ENCODE data around the gene TRPM6.
A peak's percentile ranks its signal among the peaks of the same experiment; 100 is the strongest.

The TRPM6 gene

GRCh38 chr9:74760031-74760700 lies 127.6 kb downstream of the TRPM6 start:
- no peak for TF ChIP-seq CTCF (IDR thresholded peaks at IDR 0.05; ENCODE audit: low read depth, low read length)
- no peak overlapping the region for H3K4me3 ChIP-seq (ENCODE audit: low read depth, low read length)

- TF ChIP-seq CTCF (IDR thresholded peaks at IDR 0.05; ENCODE audit: low read depth, low read length): no peak
- H3K4me3 ChIP-seq (ENCODE audit: low read depth, low read length): no peak overlapping the region
Measured at GRCh38 chr9:74755999-74756398, 131.7 kb downstream of the TRPM6 start.

- no peak for TF ChIP-seq CTCF (IDR thresholded peaks at IDR 0.05; ENCODE audit: low read depth, low read length)
- no peak overlapping the region for H3K4me3 ChIP-seq (ENCODE audit: low read depth, low read length)
Measured at GRCh38 chr9:74755355-74755754, 132.4 kb downstream of the TRPM6 start.

- no peak for TF ChIP-seq CTCF (IDR thresholded peaks at IDR 0.05; ENCODE audit: low read depth, low read length)
- no peak overlapping the region for H3K4me3 ChIP-seq (ENCODE audit: low read depth, low read length)
Measured at GRCh38 chr9:74753650-74754049, 134.1 kb downstream of the TRPM6 start.

- H3K4me3 ChIP-seq (ENCODE audit: low read depth, low read length): no peak overlapping the region
- no peak for TF ChIP-seq CTCF (IDR thresholded peaks at IDR 0.05; ENCODE audit: low read depth, low read length)
Measured at GRCh38 chr9:74748966-74749365, 138.8 kb downstream of the TRPM6 start.

- no peak overlapping the region for H3K4me3 ChIP-seq (ENCODE audit: low read depth, low read length)
- TF ChIP-seq CTCF (IDR thresholded peaks at IDR 0.05; ENCODE audit: low read depth, low read length): peak; percentile 66
Measured at GRCh38 chr9:74742792-74743730, 144.7 kb downstream of the TRPM6 start.
